ENCODE measurements around the gene GLIS1.
"Not testable (repeated sequence)": the region's sequence is repeated elsewhere in the genome, so short reads cannot be mapped to it uniquely, and the experiment has no call there.

Gene GLIS1

DNA sequence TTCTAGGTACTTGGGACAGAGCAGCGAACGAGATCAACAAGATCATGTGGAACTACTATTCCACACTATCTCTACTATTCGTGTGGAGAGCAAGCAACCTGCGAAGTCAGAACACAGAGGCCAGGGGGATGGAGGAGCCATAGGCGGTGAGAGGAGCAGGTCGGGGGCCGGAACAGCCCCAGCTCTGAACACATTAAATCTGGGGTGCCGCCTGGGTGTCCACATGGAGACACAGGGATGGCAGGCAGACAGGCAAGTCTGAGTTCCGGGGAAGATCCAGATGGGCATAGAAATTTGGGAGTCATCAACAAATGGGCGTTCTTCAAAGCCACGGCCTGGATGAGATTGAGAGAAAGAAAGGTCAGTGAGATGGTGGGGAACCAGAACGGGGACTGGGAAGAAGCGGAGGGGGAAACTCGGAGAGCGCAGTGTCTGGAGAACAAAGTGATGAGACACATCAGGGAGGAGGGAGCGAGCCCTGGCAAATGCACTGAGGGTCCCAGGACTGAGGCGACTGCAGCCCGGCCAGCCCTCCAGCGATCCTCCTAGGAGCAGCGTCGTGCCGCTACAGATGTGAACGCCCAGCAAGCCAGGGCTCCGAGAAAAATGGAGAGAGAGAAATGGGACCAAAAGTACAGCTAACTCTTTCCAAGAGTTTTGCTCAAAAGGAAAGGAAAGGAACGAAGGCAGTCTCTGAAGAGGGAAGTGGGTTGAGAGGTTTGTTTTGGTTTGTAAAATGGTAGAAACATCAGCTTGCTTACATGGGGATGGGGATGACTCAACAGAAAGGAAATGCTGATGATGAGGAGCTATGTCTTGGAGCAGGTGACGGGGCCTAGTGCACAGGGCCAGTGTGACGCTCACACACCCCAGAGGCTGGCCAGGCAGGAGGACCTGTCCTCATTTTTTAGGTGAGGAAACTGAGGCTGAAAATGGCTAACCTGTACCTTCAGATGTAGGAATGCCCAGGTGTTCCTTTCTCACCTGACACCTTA lies 84.5 kb downstream of the GLIS1 start:
- DNase-seq (ENCODE audit: low spot score) = no peak

DNA sequence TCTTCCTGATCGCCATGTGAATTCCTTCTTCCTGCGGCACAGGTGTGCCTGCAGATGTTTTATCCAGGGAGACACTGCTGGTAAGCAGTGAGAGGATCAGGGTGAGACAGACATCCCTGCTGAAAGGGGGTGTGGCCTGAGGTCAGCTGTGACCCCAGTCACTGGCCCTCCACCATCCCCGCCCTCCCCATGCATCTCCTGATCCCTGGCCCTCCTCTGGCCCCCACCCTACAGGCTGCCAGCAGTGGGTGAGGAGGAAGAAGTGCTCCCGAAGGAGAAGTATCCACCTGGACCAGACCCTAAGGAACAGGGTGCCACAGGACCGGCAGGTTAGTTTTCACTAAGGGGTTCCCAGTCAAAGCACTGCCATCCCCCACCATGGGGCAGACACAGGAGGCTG lies 85.3 kb downstream of the GLIS1 start:
- no peak for DNase-seq (ENCODE audit: low spot score)

DNA sequence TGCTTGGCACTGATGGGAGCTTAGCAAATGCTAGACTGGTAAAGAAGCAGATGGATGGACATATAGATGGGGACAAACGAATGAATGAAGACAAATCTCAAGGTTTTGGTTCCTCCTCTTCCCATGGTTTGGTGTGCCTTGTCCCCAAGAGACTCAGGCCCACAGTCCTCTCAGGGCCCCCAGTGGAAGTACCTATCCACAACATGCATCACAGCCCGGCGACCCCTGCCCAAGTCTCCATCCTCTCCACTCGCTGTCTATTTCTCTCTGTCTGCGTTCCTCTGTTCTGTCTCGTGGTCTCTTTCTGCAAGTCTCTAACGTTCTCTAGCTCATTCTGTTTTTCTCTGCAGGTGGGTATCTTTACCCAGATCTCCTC lies 85.8 kb downstream of the GLIS1 start:
- no peak for DNase-seq (ENCODE audit: low spot score)

DNA sequence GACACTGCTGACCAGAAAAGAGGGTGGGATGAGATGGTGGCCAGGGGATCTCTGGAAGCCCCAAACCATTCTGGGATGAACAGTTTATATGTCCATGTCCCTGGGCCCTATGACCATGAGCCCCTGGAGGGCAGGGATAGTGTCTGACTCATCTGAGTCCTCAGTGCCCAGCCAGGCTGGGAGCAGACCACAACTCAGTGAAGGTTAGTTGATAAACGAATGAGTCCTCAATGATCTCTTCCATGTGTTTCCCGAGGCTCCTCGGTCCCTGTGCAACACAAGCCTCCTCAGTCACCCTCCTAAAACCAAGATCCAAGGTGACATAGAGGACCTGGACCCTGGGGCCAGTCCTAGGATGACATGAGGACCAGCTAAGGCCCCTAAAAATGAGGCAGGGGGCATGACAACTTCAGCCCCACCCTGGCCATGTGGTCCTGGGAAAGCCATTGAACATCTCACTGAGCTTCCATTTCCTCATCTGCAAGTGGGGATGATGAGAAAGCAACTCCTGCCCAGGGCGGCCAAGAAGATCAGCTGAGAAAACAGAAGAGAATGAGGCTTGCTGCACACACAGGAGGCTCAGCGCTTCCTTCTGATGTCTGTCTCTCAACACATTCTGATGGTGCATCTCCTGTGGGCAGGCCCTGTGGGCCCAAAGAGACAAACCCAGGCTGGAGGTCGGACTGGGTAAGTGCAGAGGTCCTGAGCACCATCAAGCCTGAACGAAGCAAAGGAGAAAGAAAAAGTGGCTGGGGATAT lies 86.3 kb downstream of the GLIS1 start:
- DNase-seq (ENCODE audit: low spot score) = no peak

DNA sequence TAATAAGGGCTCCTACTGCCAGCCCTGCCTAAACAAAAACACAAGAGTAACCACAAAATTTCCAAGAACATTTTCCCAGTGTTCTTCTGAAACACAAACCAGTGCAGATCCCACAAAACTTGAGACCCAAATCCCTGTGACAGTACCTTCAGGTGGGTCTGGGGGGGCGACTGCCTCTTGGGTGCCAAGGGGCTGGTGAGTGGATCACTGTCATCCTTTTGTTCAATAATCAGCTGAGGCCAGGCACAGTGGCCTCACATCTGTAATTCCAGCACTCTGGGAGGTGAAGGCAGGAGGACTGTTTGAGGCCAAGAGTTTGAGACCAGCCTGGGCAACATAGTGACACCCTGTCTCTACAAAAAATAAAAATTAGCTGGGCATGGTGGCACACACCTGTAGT lies 87.6 kb downstream of the GLIS1 start:
- DNase-seq (ENCODE audit: low spot score) = no peak

DNA sequence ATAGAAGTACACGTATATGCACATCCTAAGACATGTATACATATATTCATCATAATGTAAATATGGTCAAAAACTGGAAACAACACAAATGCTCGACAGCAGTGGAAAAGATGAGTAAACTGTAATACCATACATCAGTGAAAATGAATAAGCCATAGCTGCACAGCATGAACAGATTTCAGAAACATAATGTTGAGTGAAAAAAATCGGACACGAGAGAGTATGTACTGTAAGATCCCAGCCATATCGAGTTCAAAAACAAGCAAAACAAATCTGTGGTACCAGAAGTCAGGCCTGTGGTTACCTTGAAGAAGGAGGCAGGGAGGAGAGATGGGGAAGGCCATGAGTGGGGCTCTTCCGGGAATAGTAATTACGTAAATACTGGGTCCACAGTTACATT lies 90.4 kb downstream of the GLIS1 start:
- DNase-seq (ENCODE audit: low spot score) = no peak

DNA sequence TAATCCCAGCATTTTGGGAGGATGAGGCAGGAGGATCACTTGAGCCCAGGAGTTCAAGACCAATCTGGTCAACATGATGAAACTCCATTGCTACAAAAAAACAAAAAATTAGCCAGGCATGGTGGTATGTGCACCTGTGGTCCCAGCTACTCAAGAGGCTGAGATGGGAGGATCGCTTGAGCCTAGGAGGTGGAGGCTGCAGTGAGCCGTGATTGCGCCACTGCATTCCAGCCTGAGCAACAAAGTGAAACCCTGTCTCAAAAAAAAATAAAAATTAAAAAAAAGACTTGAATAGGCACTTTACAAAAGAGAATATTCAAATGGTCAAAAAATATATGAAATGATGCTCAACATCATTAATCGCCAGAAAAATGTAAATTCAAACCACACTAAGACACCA lies 91.0 kb downstream of the GLIS1 start:
- not testable (repeated sequence) for DNase-seq (ENCODE audit: low spot score)

DNA sequence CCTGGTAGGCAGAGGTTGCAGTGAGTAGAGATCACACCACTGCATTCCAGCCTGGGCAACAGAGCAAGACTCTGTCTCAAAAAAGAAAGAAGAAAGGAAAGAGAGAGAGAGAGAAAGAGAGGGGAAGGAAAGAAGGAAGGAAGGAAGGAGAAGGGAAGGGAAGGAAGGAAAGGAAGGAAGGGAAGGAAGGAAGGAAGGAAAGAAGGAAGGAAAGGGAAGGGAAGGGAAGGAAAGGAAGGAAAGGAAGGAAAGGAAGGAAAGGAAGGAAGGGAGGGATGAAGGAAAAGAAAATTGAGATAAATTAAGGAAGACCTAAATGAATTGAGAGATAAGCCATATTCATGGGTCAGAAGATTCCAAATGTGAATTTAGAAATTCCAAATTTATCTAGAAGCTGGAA lies 92.2 kb downstream of the GLIS1 start:
- no peak for DNase-seq (ENCODE audit: low spot score)

DNA sequence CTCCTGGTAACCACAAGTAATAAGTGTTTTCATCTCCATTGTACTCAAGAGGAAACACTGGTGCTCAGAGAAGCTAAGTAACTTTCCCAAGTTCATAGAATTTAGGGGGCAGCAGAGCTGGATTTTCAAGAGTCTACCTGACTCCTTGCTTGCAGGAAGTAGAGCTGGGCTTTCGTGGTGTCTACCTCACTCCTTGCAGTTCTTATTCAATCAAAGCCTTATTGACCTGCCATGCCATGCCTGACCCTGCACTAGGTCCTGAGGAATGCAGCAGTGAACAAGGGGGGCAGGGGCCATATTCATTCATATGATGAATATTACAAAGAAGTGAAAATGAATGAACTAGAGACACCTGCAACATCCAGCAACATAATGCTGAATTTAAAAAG lies 93.3 kb downstream of the GLIS1 start:
- no peak for DNase-seq (ENCODE audit: low spot score)

DNA sequence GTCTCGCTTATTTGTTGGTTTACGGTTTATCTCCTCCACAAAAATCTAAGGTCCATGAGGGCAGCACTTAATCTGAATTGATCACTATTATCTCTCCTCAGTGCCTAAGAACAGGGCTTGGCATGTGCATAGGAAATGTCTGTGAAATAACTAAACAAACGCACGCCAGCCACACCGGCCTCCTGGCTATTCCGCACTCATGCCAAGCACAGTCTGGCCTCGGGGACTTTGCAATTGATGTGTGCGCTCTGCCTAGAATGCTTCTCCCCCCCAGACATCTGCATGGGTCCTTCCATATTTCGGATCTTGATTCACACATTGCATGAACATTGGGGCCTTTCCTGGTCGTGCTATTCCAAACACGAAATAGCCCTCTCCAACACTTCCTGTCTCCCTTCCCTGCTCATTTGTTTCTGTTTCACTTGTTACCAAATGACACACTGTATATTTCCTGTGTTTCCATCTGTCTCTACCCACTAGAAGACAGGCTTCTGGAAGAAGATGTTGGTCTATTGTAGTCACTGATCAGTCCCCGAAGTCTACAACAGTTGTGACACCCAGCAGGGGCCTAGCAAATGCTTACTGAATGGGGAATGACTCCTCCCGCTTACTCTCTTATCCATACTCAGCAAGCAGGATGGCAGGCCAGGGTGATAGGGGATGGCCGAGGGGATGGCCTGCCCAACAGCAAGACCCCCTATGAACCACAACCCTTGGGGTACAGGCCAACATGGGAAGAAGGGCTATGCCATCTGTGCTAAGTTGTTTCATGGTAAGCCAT lies 93.9 kb downstream of the GLIS1 start:
- DNase-seq (ENCODE audit: low spot score) = no peak

DNA sequence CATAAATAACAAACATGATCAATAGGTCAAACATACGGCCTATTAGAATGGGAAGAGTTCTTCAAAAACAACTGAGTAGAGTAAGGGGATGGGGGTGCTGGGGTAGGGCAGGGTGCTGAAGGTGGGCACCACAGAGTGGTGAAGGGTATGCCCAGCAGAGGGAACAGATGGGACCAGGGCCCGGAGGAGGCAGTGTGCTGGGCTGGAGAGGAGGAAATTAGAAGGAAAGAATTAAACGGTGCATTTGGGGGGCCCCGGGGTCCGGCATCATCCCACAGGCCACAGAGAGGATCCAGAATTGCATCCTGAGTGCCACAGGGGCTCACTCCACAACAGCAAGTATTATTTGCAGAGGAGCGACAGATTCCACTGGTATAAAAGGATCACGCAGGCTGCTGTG lies 94.5 kb downstream of the GLIS1 start:
- DNase-seq (ENCODE audit: low spot score) = no peak

DNA sequence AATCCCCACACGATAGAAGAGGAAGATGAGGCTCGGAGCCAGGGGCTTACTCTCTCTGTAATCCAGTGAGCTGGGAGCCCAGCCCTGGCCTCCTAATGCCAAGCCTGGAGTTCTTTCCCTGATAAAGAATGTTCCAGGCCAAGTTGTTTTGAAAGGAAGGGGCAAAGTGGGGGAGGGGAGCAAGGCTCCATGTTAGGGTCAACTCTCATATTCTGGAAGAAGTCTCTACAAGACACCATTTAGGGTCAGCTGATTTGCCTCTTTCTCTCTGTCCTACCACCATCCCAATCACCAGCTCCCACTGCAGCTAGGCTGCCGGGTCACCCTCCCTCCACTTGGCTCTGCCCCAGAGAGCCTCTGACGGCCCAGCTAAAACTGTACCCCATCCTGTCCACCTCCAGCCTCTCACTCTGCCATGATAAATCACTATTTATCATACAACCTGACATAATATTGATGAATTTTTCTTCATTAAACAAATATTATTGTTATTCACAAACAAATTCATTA lies 95.0 kb downstream of the GLIS1 start:
- DNase-seq (ENCODE audit: low spot score) = no peak

DNA sequence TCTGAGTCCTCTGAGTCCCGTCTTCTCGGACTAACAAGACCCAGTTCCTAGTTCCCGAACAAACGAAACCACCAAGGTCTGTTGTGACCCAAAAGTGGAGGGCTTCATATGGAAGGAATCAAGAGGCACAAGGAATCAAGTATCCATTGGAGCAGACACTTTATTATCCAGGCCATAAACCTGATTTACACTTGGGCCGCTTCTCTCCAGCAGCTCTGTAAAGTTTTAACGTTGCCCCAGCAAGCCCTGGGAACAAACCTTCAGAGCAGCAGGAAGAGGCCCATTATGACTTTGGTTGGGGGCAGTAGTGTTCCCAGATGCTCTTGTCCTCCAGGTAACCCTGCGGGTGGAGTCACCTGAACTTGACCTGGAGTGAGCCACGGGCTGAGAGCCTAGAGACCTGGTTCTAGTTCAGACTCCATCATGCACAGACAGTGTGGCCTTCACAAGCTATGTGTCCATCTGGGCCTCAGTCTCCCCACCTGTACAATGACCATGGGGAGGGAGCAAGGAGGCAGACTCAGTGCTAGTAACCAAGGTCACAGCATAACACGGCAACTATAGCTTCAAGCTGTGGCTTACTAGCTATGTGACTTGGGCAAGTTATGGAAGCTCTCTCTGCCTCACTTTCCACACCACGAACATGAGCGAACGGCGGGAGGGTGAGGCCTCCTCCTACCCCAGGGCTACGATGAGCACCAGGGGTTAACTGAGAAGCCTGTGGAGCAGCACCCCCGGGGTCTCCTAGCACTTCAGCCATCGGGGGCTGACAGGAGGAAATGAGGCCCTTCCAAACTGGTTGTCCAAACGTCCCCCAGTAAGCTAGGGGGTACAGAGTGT lies 95.7 kb downstream of the GLIS1 start:
- no peak for DNase-seq (ENCODE audit: low spot score)

DNA sequence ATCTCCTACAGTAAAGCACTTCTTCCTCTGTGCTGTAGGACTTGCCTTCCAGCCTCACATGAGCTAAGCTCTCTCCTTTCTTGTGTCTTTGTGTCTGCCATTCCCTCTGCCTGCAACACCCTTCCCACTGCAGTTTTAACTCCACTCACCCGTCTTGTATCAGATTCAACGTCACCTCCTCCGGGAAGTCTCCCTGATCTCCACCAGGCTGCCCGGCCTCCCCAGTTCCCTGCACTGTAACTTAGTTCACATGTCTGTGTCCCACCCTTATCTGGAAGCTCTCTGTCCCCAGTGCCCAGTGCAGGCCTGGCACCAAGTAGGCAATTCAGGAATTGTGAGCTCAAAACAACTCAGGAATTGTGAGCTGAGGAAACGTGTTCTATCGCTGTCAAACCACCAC lies 96.4 kb downstream of the GLIS1 start:
- DNase-seq (ENCODE audit: low spot score) = no peak

DNA sequence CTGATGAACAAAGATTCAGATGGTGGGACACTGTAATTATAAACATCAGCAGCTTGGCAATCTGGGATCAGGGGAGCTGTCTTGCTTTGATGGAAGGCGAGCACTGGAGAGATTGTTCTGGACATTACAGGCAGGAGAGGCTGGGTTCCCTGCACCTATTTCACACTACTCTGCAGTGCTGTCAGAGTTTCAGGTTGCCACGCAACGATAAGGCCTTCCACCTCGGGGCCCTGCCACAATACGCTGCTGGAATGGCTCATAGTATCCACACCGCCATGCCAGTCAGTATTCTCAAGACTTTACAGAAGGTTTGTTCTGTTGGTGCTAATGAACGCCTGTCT lies 96.8 kb downstream of the GLIS1 start:
- no peak for DNase-seq (ENCODE audit: low spot score)

DNA sequence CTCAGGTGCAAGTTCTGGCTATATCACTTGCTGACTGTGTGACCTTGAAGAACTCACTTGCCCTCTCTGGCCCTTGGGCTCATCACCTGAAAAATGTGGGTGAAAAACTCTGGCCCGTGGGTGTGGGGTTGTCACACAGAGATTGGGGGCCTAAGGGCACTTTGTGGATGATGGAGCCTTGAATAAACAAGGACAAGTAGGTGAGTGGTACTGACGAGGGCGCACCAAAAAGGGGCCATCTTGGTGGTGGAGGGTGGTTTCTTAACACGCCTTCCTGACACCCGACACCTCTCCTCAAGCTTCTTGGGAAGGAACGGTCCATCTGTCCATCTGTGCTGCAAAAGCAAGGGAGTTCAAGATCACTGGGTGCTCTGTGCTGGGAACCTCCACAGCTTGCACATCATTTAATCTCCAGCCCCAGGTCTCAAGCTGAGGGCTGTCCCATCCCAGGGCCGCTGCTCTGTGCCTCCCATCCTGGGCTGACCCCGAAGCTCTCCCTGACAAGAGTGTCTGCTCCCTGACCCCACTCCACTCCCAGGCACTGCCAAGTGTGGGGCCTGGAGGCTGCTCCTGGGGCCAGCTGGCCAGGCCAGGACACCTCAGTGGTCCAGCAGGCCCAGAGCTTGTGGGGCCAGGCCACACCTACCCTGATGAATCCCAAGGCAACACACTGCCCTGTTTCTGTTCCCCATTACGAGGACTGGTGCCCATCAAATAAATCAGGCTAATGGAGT lies 97.3 kb downstream of the GLIS1 start:
- DNase-seq (ENCODE audit: low spot score) = no peak

DNA sequence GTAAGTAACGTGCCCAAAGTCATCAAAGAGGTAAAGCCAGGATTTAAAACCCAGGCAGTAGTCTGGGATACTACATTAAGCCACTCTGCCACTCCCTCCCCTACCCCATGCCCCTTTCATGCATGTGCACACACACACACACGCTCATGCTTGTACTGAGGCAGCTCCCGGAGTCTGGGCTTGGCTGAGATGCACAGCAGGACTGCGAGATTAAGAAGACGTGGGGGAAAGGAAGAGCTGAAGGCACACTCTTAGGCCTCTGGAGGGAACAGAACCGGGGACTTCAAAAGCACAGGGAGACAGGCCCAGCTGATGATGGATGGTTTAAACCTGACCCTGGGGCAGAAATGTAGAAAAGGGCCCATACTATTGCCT lies 98.3 kb downstream of the GLIS1 start:
- DNase-seq (ENCODE audit: low spot score) = no peak

DNA sequence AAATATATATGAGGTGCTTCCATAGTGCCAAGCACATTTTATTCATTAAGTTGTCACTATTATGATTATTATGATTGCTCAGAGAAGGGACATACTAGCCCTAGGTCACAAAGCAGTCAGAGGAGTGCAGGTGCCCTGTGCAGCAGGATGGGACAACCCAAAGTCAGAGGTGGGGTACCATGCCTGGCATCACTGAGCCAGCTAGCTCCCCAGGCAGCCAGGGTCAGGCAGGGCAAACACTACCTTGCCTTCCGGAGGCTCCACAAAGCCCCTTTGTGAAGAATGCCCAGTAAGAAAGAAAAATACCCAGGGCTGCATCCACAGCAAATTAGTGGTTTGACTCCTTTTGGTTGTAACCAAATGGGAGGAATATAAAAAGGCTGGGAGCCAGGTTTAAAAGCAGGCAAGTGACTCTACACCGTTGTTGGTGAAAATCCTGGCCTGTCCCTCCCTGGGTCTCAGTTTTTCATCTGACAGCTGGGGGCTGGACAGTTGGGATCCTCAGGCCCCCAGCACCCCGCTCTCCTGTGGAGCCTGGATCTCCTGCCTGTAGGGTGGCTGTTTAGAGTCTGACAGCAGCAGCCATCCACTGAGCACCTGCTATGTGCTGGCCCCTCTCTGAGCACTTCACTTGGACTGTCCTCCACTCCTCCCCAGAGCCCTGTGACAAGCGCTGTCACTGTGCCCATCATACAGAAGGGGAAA lies 98.8 kb downstream of the GLIS1 start:
- DNase-seq (ENCODE audit: low spot score) = no peak

DNA sequence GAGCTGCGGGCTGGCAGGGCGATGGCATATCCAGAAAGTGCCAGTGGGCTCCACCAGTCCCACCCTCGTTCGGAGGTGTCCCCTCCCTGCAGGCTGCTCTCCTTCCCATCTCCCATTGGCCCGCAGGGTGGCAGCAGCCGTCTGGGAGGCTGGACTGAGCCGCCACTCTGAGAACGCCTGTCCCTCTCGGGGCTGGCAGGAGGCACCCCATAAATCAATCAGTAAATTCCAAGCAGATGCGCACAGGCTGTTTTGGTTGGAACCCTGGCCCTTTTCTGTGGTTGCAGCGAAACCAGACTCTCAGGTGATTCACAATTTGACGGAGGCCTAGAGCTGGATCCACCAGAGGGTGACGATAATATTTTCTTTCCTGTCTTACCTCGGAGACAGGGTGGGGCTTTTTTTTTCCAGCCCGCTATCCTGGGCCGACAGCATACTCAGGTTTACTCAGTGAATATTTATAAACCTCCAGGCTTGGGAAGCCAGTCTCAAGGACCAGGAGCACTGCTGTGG lies 99.7 kb downstream of the GLIS1 start:
- no peak for DNase-seq (ENCODE audit: low spot score)
